Fibroblast of skin of right quadriceps (primary cell): ENCODE results near the gene TBXAS1.
A peak's percentile ranks its signal among the peaks of the same experiment; 100 is the strongest.

Experiments
- DNase-seq: peaks from one replicate; pipeline ENCODE4 v3.0.0-alpha.2; 2013

The TBXAS1 gene

DNA sequence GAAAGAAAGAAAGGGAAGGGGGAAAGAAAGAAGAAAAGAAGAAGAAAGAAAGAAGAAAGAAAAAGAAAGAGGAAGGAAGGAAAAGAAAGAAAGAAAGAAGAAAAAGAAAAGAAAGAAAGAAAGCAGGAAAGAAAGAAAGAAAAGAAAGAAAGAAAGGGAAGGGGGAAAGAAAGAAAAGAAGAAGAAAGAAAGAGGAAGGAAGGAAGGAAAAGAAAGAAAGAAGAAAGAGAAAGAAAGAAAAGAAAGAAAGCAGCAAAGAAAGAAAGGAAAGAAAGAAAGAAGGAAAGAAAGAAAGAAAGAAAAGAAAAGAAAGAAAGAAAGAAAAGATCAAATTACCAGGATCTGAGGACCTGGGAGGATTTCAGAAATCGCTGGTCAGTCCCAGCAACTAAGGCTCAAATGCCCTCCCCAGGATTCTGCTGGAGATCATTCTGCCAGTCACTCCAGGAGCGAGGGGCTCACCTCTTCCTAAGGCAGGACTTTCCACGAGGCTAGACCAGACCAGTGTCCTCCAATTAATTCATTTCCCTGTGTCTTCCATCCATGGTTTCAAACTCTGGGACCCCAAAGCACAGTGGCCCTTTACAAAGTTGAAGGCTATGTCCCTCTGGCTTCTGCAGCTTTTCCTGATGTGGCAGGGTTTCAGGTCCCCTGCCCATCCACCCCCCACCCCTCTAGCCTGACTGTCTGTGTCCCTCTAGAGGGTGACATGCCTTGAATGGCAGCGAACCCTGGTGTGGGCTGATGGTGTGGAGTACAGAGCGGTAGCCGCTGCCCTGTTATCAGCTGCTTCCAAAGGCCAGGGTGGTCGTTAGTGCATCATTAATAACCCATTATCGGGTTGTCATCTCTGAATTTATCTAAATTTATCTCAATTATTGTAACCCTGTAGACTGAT, 155.8 kb downstream of the TBXAS1 start:
- DNase-seq, result no peak

DNA sequence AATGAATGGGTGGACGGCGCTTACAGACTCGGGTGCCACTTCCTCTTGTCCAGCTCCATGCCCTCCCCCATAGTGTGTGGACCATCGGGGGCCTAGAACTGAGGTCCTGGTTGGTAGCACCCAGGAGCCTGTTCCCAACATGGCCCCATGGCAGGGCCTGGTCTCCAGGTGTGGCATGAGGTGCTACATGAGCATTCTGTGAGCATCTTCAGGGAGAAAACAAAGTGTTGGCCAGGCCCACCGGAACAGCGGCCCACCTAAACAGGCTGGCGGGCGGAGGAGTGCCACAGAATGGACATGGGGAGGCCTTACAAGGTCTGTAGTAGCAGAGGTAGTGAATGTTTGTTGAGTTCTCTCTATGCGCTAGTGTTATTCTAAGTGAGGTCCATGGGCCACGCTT, 156.7 kb downstream of the TBXAS1 start:
- DNase-seq, result no peak

DNA sequence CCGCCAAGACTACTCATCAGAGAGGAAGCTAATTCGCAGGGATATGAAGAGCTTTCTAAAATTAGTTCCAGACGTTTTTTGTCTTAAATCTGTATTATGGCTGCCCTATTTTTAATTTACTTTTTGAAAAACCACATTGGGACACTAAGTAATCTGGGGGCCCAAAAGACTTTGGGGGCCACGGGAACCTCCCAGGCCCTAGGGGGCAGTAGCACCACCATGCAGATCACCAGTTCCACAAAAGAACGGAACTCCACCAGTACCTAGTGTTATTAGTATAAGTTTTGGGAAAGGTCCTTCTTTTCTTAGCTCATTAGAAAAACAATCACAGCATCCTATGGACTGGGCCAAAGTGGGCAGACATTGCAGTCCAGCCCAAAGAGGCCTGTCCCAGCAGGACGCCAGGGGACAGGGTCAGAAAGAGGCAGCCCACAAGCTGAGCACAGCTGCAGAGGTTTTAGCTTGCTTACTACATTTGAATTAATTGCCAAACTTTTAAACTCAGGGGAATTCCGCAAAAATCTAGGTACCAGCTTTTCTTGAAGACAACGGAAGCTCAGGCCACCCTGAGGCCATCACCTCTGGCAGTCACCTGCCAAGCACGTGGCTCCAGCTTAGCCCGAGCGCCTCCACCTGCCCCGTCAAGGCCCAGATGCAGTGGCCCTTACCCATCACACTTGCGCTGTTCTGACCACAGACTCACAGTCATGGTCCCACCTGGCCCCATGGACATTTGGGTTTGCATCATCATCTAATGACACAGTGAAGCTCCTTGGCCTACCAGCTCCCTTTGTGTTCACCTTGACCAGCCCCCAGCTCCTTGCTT, 158.8 kb downstream of the TBXAS1 start:
- DNase-seq, result no peak

DNA sequence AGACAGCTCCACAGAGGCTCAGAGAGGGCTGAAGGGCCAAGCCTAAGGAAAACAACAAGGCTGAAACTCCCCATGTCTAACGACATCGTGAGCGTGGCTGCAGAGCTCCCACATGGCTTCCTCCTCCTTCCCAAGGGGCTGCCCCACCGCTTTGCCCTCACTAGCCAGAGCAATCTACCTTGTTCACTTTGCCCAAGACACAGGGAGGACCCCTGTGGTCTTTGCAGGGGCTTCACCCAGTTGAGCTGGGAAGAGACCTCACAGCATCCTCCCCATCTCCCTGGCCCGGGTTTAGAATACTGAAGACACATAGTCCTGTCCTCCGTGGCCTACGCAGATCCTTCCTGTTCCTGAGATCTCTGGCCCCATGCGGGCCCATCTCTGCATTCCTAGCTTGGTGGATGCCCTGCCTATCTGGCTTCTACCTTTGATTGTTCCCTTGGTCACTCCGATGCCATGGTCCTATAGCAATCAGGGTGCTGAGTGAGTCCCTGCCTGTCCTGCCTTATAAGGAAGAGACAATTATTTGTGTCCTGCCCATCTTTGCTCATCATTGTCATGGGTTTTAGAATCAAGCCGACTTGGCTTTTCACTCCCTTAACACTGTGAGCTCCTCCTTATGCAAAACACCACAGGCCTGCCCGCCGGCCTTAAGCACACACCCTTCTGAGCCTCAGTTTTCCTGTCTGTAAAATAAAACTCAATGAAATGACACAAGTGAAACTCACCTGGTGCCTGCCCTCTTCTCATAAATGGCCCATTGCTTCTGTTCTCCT, 160.5 kb downstream of the TBXAS1 start:
- DNase-seq, result no peak

DNA sequence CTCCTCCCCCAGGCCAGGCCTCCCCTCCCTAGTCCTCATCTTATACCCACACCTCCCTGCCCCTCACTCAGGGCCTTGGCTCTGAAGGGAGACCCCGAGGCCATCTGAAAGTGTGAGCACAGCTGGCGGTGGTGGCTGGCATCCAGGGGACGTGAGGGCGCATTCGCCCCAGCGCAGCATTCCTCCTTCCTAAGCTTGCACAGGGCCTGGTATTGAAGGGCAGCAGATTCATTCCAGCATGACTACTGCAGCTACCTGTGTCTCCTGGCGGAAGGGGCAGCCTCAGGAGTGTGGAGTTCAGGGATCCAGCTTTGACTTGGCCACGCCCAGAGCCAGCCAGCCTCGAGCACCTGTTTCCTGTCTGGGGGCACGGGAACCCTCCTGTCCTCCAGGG, 161.1 kb downstream of the TBXAS1 start:
- DNase-seq, result no peak

DNA sequence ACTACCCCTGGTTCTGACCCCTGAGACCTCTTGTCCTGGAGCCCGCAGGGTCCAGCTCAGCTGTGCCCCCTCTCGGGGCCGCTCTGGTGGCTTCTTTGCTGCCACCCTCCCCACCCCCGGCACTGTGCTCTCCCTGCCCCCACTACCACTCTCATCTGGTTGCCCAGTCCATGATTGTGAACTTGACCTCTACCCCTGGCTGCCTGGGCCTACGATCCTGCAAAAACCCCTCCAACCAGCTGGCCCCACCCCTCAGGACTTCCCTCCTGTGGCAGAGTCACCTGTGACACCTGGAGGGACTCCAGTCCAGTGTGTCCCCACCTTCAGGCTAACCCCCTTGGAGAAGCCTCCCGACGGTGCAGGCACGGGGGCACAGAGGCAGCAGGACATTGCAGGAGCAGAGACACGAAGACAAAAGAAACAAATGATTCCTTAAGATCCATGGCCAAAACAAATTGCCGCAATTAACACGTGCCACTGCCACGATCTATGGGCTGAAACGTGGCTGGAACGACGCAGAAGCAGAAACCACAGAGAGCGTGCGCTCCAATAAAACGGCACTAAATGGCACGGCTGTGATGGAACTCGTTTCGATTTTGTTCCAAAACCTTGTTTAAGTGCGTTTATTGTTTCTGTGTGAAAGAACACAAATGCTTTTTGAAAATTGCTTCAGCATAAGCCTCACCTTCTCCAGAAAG, 161.7 kb downstream of the TBXAS1 start:
- no peak for DNase-seq

DNA sequence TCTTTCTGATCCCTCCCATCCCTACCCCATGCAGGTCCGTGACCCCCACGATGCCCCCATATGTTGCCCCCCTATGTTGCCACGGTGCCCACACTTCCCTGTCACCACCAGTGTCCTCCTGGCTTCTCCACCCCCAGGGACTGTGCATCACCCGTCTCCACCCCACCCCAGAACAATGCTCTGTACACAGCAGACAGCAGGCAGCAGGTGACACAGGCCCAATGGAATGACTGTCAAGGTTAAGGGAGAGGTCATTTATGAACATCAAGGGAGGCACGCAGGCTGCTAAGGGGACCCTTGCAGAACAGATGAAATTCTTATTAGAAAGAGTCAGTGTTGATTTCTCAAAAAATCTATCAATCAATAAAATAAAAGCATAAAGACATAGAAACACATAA, 162.2 kb downstream of the TBXAS1 start:
- DNase-seq, result no peak

DNA sequence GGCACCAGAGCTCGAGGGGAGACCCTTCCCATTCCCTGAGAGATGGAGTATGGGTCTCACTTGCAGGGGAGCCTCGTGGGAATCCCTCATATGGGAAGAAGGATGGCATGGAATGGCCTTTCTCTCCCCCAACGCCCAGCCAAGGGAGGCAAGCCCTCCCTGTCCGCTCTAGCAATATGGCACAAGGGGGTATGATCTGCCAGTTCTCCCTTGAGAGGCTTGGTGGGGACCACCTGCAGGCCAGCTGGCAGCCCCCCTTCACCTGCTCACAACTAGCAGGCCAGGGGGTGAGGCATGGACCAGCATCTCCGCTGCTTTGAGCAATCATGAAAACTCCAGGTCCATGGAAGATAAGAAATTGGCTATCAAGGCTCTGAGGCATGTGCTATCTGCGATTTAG, 162.8 kb downstream of the TBXAS1 start:
- no peak for DNase-seq

DNA sequence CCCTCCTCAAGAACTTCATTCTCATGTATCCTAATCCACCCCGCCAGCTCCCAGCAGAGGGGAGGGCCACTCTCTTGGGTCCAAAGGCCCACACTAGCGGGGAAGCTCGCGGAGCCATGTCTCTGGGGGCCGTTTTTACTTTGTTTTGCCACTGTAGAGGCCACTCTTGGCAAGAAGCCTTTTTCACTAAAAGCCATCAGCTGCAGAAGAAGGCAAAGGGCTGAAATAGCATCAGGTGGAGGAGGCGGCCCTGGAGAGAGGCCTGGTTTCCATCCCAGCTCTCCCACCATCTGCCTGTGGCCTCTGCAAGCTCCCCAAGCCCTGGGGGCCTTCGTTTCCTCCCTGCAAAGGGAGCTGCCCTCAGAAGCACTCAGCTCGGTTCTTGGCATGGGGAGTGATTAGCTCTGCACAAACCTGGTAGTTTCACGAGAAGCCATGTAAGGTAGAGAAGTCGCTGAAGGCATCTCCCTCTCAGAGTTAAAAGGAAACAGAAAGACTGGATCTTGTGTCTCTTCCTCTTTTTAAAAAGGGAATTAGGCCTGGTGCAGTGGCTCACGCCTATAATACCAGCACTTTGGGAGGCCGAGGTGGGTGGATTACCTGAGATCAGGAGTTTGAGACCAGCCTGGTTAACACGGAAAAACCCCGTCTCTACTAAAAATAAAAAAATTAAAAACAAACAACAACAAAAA, 163.4 kb downstream of the TBXAS1 start:
- no peak for DNase-seq

DNA sequence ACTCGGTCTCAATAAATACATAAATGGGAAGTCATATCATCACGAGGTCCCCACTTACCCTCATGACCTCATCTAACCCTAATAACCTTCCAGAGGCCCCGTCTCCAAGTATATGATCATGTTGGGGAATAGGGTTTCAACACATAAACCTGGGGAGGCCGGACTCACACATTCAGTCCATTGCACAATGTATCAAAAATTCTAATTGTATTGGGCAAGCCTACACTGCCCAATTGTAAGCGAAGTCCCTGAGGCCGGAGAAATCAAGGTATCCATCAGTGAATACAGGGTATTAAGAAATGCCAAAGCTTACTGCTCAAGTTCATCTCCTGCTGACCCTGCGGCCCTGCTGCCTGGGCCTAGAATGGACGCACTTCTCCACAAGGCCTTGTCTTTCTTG, 164.1 kb downstream of the TBXAS1 start:
- no peak for DNase-seq

DNA sequence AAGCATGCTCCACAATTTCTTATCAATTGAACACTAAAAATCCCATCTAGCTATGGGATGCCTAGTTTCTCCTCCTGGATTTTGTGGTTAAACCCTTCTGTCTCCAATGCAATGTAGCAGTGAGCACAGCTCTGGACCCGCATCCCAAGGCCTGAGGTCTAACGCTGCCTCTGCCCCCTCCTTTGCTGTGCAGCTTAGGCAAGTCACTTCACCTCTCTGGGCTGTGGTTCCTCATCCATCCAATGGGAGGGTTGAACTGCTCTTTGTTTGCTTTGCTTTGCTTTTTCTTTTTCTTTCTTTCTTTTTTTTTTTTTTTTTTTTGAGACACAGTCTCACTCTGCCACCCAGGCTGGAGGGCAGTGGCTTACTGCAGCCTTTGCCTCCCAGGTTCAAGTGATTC, 164.5 kb downstream of the TBXAS1 start:
- DNase-seq, result no peak

DNA sequence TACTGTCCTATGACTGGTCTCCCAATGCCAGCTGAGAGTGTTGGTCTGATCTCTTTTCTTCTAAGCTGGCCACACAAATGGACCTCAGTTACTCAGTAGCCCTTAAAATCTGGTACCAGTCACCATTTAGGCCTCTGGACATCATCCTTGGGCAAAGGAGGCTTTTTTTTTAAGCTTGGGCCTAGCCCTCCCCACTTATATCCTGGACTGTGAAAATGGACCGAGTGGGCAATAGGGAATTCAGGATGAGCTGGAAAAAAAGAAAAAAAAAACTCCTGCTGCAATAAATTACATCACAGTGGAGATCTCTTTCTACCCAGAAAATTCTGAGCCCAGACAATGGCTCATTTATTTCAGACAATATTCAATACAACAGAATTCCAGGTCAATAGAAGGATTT, 165.3 kb downstream of the TBXAS1 start:
- no peak for DNase-seq

DNA sequence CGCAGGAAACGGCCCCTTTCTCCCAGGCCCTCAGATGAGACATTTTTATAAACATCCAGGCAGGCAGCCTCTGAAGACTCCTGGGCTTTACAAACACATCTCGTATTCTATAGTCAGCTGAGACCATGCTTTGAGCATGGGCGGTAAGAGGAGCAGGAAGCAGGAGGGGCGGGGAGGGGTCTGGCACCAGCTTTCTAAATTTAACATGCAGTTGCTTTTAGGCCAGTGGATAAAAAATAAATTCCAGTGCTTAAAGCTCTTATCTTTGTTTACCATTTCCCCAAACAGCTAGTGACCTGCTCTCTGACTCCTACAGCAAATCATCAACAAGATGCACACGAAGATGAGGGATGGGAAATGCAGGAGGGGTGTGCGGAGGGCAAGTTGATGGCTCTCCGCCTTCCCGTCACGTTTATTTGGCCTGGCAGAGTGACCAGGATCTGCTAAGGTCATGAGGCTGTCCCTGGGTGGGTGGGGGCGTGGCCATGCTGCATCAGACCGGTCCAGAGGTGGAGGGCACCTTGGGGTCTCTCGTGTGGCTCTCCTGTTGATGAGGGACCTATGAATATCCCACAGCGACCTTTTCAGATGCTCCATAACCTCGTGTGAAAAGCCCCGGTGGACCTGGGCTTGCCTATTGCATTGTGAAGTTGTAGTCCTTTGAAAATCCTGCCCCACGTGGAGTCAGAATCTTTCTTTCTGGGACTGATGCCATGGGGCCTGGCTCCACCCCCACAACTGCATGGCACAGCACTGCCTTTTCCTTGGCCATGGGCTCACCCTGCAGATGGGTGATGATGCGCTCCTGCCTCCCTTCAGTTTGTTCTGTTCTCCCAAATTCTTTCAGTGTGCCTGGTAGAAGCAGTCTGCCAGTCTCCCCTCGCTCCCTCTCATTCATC, 166.2 kb downstream of the TBXAS1 start:
- DNase-seq, result peak; percentile 6

DNA sequence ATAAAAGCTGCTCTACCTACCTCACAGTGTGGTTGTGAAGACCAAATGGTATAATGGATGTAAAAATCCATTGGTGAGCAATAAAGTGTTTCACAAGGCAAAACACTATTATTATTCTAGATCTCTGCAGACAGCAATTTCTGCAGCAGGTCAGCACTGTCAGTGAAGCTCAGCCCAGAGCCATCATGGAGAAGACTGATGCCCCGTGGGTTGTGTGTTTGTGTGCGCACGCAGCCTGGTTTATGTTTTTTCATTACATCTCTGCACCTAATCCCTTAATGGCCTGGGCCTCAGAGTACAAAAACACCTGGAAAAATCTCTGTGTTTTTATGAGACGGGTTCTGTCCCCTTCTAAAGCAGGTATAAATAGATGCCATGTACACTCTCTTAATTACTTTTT, 169.5 kb downstream of the TBXAS1 start:
- no peak for DNase-seq

DNA sequence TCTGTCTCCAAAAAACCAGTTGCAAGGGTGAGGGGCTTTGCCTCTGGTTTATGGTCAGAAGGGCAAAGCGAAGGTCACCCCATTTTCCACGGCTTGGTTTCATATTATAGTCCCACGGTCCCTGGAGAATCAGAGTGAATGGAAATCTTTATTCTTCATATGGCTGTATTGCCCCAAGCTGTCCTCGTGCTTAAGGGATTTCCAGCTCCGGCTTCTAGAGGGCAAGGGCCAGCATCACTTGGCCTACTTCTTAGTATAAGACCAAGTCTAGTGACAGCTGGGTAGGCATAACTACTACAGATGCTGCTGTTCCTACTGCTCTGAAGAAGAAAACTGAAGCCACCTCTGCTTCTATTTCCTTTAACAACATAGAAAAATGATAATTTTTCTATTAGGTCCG, 170.5 kb downstream of the TBXAS1 start:
- no peak for DNase-seq

DNA sequence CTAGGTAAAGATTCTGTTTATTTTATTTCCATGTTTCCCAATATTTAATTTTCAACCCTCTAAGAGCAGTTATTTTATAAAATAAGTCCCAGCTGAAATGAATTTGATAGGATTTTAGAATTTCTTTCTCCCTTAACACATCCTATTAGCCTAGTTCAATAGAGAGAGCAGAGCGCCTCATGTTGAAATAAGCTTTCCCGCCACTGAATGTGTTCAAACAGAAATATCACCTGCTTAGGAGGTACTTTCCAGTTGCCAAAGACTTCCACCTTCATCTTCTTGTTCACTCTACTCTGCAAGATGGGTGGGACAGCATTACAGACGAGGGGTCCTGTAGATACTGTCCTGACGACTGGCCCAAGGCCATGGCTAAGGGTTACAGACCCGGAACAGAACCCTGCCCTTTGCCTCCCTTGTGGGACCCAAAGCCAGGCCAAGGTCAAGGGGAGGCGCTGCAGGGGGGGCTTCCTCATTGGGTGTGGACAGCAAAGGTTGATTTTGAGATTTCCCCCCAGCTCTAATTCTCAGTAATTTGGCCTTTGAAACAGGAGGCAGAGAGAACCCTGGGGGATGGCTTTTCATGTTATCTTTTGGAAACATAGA, 171.7 kb downstream of the TBXAS1 start:
- no peak for DNase-seq

DNA sequence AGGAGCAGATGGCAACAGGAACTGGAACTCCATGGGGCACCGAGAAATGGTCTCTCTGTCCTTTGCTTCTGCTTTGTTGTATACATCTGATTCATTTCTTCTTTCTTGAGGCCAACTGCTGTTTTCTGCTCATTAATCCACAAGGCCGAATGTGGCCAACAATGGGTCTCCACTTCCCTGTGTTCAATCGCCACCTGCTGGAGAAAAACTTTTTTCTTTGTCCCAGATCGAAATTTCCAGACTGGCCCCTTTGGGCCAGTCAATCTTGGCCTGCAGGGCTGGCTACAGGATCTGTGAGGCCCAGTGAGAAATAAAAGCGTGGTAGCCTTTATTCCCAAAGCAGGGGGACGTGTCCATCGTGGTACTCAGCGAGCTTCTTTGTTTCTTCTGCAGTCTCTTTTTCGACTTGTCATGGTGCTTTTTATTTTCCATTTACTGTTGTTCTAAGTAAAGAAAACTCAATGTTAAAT, 174.9 kb downstream of the TBXAS1 start:
- DNase-seq, result peak; percentile 61

DNA sequence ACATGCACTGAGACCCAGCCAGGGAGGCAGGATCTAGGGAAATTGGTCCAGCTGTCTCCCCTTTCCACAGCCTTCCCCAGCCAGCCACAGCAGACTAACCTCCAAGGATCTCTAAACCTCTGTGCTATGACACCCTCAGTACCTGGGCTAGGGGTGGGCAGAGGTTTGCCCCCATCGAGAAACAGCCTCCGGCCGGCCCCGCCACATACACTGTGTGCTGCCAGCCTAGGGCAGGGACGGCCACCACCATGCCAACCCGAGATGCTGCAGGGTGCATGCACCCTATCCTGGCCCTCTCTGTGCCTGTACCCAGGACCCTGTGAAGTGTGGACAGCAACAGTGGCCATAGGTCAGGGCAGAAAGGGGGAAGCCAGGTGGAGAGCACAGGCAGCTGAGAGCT, 175.6 kb downstream of the TBXAS1 start:
- no peak for DNase-seq

DNA sequence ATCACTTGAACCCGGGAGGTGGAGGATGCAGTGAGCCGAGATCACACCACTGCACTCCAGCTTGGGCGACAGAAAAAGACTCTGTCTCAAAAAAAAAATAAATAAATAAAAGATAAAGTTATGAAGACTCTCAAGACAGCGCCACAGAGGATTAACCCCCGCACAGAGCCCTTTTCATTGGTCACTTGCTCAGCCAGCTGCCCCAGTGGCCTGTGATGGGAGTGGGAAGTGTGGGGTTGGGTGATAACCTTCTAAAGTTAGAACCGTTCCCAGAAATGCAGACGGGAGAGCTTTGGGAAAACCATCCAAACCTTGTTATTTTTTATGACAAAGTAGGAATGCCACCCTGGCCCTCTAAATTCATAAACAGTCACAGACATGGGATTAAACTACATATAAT, 176.3 kb downstream of the TBXAS1 start:
- no peak for DNase-seq

DNA sequence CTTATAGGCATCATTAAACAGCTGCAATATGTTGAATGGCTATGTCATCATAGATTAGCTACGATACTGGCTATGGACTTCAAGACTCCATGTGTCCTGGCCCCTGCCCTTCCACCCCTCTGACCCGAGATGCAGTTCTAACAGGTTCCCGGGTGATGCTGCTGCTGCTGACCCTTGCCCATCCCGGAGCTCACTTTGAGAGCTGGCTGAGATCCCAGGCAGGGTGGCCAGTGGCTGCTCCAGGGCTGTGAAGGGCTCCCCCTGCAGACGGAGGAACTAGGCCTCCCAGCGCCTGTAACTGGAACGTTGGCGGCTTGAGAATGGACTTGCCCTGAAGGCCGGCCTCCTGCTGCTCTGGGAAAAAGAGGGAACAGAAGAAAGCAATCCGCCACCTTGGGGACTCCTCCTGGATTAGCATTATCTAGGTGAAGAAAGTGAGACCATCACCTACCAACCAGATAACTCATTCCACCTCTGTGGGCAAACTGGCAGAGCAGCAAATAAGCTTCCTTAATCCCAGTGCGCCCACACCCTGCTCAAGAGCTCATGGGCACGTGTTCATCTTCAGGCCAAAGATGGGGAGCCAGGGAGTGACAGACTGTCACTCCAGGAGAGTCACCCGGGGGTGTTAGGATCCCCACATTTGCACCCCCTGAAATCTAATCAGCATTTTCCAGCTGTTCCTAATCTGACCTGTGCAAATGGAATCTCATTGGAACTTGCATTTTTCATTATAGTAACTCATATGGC, 176.9 kb downstream of the TBXAS1 start:
- no peak for DNase-seq
